Epithelial cell of esophagus (primary cell): ENCODE measurements around the gene MEGF6.
A peak's percentile ranks its signal among the peaks of the same experiment; 100 is the strongest.

ENCODE experiments used
- DNase-seq: peaks from one replicate; pipeline ENCODE4 v3.0.0; 2010; ENCODE audit warnings: low read depth
- H3K4me3 ChIP-seq: 2 replicates; pipeline ENCODE4 v1.5.1; 2011; ENCODE audit warnings: mild to moderate bottlenecking, low read length, control low read depth
- CTCF ChIP-seq: IDR thresholded peaks from 2 replicates; pipeline ENCODE4 v1.5.1; 2011; ENCODE audit warnings: low read depth, mild to moderate bottlenecking, low read length, control low read depth, inconsistent platforms; ENCODE audit not compliant: insufficient read depth; ENCODE audit errors: missing control alignments

MEGF6 gene

GRCh38 chr1:3558036-3558726, 53.1 kb downstream of the MEGF6 start:
- no peak overlapping the region for H3K4me3 ChIP-seq
- no peak for TF ChIP-seq CTCF
- DNase-seq: no peak

GRCh38 chr1:3557366-3557765, 53.9 kb downstream of the MEGF6 start:
- no peak for TF ChIP-seq CTCF
- no peak overlapping the region for H3K4me3 ChIP-seq
- DNase-seq: no peak

- no peak for DNase-seq
- no peak for TF ChIP-seq CTCF
- no peak overlapping the region for H3K4me3 ChIP-seq
These were observed 55.0 kb downstream of the MEGF6 start for GRCh38 chr1:3556336-3556735.

GRCh38 chr1:3555131-3555920, 56.0 kb downstream of the MEGF6 start:
- no peak for TF ChIP-seq CTCF
- no peak overlapping the region for H3K4me3 ChIP-seq
- no peak for DNase-seq

GRCh38 chr1:3553940-3554223, 57.4 kb downstream of the MEGF6 start:
- no peak for DNase-seq

GRCh38 chr1:3553166-3553939, 58.0 kb downstream of the MEGF6 start:
- TF ChIP-seq CTCF: no peak
- H3K4me3 ChIP-seq: no peak overlapping the region
- peak; percentile 74 for DNase-seq

More at GRCh38 chr1:3553940-3554223, 57.4 kb downstream of the MEGF6 start:
- TF ChIP-seq CTCF: no peak
- no peak overlapping the region for H3K4me3 ChIP-seq
